Measurements from ENCODE around the gene FTO.

Gene FTO

DNA sequence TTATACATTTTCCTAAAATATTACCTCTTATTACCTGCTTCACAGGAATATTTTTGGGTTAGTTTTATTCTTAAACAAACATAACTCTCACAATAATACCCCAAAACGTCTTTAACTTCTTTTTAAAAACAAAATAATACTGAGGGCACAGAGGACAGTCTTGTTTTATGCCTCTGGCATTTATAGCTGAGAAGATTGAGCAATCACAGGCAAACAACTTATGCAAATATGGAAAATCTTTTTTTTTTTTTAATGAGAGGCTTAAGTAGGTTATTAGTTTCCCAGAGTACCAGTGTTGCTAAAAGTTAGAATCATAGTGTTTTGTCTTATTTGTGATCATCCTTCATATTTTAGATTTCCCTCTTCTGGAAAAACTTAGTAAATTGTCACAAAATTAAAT, 195.0 kb downstream of the FTO start:
- DNase-seq (ENCODE audit: low read depth in 3 of 3): no peak

DNA sequence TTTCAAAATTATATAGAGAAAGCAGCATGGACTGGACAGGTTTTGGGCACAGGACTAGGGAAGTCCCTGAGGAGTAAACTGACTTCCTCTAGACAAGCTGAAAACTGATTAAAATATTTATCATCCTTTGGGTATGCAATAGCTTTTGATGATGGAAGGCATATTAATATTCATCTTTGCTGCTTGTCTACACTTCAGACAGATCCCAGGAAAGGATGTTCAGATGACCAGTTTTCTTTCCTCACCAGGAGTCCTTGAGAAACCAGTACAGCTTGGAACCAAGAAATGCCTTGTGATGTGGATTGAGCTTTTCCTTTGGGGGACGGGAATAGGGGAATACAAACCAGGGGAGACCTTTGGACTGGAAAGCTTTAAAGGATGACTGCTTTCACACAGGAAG, 195.5 kb downstream of the FTO start:
- no peak for DNase-seq (ENCODE audit: low read depth in 3 of 3)

DNA sequence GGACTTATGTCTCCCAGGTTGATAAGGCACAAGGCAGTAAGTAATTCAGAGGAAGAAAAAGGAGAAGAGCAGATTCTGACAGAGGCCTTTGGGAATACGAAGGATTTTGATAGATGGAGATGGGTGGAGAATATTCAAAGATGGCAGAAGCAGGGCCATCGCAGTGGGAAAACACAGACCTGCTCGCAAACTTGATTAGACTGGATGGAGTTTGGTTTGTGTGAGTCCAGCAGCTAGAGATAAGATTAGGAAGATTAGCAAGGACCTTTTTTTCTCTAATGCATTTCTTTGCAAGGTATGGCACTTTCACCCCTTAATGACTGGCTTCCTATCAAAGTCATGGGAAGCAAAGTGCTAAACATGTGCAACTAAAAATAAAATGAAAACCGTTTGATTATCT, 196.7 kb downstream of the FTO start:
- DNase-seq (ENCODE audit: low read depth in 3 of 3): no peak

DNA sequence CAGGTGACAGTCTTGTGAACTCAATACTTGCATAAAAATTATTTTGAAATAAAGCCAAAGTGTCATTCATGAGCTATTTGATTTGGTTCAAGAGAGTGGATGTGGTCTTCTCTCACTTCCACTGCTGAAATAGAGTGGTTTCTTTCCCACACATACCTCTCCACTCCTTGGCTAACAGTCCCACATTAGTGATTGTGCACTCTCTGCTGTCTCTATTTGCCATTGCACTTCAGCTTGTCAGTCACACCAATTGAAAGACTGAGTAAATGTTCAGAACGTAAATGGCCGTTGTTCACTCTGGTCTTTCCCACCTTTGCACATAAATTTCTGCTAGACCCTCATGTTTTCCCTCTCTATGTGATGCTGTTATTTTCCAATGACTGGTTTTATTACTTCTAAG, 197.5 kb downstream of the FTO start:
- DNase-seq (ENCODE audit: low read depth in 3 of 3): no peak

DNA sequence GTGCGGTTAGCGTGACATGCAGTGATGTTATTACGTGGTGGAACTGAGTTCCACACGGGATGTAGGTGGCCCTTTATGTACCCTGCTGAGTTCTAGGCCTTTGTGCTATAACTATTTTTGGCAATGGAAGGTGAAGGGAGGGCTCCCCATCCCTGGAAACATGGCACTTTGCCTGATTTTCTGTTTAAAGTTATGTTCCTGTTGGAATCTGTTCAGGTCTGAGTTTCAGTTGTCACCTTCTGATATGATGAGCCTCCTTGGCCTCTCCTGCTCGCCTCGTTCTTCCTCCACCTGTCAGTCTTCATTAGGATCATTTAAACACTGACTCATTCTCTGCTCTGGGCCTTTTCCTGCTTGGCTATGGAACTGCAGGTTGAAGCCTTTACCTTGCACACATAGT, 200.6 kb downstream of the FTO start:
- no peak for DNase-seq (ENCODE audit: low read depth in 3 of 3)

DNA sequence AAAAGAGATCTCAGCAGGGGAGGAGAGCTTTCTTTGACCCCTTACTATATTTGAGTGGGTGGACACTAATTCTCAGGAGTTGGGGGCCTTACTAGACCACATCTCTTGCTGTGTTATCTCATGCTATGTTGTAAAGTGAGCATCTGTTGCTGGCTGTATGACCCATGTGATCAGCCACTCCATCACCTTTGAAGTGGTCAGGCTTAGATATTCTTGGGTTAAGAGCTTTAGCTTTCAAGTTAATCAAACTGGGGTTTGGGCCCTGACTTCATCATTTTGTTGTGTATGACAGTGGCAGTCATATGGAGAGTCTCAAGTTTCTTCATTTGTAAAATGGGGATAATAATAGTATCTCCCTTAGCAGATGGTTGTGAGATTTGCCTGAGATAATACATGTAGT, 201.1 kb downstream of the FTO start:
- DNase-seq (ENCODE audit: low read depth in 3 of 3): no peak

DNA sequence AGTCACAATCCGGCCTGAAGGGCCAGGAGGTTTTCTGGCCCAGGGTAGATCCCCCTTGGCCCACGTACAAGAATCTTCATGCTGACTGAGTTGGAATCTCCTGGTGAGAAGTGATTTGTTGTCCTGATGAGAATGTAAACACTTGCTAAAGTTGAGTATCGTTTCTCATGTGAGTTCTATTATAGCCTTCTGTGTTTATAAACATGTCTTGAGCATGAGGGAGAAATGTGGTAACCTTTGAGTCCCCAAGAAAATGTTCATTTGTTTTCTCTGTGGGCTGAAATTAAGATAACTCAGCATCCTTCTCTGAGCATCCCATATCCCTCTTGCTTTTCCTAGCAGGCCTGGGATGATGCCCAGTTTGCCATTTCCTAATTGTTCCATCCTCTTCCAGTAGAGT, 204.8 kb downstream of the FTO start:
- DNase-seq (ENCODE audit: low read depth in 3 of 3): no peak

DNA sequence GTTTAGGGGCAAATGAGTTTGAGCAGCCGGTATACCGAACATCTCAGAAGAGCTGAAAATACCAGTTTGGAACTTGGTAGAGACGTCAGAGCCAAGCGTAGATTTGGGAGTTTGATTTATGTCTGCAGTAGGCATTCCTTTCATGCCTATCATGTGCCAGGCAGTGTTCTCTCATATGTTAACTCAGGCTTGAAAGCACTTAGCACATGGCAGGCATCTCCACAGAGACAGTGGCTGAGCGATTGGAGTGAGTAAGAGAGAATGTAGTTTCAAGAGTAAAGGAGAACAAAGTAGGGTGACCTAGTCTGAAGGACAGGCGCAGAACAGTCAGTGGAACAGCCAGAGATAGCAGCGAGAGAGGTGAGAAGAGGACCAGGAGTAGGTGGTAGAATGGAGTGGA, 207.0 kb downstream of the FTO start:
- no peak for DNase-seq (ENCODE audit: low read depth in 3 of 3)

DNA sequence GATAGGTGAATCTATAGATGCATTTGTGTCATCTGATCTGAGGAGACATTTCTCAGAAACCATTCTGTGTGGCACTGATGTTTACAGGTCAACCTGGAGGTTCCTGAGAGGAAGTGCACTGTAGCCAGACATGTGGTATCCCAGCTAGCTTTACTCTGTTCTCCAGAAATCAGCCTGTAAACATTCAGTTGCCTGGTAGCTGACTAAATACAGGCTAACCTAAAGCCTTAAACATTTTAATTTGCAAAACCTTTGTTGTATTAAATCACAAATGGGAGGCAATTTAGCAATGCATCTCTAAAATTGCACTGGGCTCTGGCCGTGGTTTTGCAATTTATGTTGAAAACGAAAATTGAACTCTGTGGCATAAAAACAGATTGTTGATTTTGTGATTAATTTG, 207.6 kb downstream of the FTO start:
- DNase-seq (ENCODE audit: low read depth in 3 of 3): no peak

DNA sequence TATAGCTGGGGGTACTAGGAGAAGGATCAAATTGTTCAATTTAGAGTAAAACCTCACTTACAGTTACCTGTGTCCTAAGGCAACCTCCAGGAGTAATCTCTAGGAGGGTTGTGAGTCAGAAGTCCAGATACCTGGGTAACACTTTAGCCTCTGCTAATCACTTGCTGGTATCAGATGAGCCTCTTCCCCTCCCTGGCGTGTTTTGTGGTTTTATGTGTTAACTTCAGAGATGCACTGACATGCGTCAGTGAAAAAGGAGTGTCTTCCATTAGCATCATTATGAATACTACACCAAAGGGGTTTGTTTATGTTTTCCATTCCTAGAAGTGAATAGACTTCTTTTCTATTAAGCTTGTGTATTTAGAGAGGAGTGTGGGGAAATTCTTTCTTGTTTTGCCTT, 208.2 kb downstream of the FTO start:
- DNase-seq (ENCODE audit: low read depth in 3 of 3): no peak

DNA sequence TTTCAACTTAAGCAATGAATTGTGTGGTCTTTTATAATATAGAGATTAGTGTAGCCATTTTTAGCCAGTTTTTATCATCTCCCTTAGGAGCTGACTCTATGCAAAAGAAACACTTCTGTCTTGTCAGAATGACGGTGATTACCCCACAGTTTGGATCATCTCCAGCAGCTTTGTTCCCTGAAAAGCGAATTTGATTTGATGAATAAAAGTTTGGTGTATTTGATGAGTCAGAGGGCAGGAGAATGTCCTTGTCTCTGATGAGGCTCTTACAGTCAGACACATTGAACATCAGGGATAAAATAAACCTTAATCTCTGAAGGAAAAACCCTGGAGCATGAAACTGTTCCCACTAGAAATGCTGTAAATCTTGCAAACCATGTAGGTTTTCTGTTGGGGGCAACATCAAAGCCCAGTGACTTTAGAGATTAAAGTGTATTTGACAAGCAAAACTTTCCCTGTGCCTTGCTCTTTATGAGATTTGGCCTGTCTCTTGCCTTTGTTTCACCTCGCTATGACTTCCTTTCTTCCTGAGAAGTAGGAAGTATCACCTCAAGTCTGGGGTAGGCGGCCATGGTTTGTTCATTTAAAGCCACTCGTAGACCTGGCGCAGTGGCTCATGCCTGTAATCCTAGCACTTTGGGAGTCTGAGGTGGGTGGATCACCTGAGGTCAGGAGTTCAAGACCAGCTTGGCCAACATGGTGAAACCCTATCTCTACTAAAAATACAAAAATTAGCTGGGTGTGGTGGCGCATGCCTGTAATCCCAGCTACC, 209.3 kb downstream of the FTO start:
- no peak for DNase-seq (ENCODE audit: low read depth in 3 of 3)

DNA sequence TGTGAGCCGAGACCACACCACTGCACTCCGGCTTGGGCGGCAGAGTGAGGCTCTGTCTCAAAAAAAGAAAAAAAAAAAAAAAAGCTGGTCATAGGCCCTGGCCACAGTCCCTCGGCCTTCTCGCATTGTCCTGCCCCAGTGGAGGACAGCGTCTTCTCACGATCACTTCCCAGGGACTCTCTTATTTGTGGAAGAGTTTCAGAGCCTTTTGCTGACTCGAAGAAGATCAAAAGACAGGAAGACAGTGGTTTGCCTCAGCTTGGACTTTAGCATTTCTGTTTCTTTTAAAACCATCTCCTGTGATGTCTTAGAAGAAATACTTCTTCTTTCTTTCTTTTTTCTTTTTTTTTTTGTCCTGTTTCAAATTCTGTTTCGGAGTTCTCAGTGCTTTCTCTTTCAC, 210.0 kb downstream of the FTO start:
- DNase-seq (ENCODE audit: low read depth in 3 of 3): no peak

DNA sequence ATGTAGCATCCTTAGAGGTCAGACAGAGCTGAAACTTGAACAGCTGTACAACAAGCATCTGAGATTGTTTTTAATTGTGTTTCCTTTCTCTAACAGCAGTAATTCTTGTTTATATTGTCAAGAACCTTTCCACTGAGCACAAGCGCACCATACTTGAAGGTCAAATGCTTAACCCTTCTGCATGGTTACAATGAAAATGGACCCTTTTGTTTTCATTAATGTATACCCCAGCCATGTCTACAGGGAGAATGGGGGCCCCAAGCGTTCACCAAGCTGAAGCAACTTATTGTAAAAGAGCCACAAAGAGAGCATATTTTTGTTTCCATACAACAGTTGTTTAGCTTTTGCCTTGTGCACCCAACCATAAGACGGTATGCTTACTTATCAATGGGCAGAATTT, 210.8 kb downstream of the FTO start:
- no peak for DNase-seq (ENCODE audit: low read depth in 3 of 3)

DNA sequence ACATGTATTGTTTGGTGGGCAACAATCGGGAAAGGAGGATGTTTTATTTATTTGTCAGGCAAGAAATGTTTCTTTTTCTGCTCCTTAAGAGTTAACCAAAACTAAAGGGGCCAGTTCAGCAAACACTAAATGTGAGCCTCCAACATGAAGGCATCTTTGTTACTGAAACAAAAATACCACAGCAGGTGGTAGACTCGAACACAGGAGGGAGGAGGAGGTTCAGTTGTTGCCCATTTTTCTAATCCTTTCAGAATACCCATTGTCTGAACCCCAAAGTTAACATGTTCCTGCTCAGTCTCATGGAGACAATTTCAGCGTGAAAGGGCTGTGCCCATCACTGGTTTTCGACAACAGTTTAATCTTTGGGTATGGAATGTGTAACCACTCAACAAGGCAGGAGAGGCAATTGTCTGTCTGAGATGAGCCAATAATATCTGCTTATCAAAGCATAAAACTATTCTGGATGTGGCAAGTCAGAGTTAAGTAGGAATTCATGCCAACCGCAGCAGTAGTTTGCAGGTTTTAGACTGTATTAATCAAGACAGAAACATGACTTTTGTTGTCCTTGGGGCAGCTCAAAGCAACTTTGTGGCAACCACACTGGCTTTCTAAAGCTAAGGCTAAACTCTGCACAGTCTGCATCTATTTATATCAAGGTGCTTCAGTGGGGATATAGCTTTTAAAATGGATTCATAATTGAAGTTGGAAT, 211.7 kb downstream of the FTO start:
- no peak for DNase-seq (ENCODE audit: low read depth in 3 of 3)

DNA sequence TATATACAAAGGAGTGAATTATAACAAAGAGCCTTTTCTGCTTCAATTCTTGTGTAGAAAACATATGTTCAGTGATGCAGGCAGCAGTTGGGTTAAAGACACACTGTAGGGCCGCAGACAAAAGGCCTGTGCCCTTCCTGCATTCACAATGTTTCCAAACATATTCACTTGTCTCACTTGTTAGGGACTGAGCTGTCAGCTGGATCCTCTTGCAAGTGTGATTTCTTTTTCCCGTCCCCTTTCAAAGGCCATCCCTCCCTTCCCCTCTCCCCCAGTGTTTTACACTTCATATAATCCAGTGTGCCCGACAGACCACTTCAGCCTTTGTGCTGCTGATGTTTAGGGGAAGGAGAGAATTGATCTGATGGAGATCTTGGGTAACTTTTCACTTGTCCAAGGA, 217.0 kb downstream of the FTO start:
- no peak for DNase-seq (ENCODE audit: low read depth in 3 of 3)

DNA sequence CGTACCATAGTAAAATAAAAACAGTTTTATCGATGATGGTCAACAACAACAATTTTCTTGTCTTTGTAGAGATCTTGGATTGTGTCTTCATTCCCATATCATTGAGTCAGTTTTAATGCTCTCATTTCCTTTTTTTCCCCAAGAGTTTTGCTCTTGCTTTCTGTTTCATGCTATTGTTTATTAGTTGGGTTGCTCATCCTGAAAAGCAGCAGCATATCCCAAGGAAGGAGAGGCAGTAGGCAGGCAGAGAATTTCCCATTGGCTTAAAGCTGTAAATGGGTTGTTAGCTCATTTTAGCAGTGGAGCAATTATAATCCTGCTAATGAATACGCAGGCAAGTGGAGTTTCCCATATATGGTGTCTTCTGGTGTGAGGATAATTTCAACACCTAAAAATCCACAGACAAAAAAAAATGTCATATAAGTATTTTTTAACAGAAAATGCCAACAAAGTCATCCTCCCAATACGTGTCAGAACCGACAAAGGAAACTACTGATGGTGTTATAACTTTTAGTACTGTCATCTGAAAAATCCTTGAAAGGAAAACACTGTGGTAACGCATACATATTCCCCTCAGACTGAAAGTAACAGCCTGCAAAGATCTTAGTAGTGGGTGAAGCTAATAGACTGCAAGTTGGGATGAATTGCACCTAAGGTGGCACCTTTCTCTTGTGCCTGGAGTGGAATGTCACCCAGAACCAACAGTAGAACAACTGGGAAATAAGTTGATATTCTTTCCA, 218.3 kb downstream of the FTO start:
- no peak for DNase-seq (ENCODE audit: low read depth in 3 of 3)

DNA sequence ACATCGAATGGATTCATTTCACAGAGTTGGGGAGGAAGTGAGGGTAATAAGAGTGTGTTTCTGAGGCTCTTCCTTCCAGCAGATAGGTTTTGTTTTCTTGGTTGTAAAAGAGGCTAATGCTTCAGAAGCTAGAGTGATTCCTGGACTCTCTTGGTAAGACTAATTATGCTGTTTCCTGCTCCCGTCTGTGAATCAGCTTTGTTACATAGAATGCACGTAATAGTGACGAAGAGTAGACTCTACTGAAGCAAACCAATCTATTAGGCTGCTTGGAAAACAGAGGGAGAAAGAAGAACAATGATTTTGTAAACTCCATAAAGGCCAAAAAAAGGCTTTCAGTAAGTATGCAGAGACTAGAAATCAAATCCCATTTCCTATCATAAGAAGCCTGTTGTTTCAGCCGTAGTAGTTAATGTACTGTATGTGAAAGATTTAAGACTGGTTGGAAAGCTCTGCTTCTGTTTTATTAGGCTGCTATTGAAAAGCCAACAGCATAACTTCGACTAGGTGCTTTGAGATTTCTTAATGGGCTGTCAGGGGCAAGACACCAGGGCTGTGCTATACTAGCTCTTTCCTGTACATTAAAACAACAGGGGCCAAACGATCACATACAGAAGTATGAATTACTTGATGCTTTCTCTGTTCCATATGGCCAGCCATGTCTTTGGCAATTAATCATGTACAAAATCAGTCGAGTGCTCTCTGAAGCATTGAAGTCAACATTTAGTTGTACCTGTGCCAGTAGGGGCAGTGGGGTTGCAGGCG, 219.0 kb downstream of the FTO start:
- DNase-seq (ENCODE audit: low read depth in 3 of 3): no peak

DNA sequence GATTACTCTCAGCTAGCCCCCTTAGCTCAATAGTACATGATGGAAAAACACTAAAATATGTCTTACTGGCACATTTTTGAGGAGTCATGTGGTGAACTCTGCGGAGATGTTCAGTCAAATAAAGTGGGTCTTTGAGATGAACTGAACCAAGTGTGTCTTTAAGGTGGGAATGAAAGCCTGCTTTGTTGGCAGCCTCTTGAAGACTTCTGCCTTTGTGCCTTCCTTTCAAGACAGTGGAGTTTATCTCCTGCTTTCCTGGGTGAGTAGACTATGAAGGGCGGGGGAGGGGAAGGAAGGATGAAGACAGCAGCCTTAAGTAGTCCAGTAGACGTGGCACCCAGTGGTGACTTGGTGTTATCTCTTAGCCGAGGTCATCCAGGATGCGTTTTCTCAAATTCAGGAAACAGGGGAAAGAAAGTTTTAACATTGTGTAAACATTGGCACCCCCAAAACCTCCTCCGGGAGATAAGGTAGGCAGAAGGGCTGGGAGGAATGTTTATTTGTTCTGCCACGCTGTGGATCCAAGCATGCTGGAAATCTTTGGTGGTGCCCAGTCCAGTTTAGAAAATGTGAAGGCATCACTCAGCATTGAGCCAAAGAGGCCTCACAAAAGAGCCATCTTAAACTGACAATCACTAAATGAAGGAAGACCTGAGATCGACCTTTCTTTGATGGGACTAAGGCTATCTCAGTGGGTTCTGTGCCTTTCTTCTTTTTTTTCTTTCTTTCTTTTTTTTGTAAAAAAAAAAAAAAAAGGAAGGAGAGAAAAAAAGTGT, 220.6 kb downstream of the FTO start:
- DNase-seq (ENCODE audit: low read depth in 3 of 3): no peak

DNA sequence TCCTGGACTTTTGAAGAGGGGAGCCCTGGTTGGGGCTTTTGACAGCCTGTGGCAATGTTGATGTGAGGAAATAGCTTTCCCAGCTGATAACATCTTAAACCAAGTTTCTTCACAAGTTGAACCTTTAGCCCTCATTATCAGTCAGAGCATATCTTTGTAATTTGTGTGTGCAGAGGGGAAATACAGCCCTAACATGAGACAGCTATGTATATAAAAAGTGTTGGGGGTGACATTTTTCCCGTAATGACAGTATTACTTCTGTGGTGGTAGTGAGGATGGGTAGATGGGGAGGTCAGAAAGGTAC, 221.1 kb downstream of the FTO start:
- DNase-seq (ENCODE audit: low read depth in 3 of 3): no peak

DNA sequence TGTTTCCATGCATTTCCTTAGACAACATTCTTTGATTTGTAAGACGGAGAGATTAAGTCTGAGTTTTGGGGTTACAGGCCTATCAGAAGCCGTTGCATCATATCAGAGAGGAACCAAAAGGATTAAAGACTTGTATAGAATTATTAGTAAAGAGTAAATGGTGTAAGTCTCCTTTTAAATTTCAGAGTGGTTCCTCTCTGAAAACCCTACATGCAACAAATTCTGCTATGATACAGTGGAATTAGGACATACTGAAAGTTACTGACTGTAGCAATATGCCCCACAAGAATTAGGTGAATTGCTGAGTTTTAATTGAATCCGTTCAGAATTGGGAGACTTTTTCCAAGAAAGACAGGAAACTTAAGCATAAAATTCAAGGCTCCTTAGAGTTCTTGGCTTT, 221.6 kb downstream of the FTO start:
- no peak for DNase-seq (ENCODE audit: low read depth in 3 of 3)

DNA sequence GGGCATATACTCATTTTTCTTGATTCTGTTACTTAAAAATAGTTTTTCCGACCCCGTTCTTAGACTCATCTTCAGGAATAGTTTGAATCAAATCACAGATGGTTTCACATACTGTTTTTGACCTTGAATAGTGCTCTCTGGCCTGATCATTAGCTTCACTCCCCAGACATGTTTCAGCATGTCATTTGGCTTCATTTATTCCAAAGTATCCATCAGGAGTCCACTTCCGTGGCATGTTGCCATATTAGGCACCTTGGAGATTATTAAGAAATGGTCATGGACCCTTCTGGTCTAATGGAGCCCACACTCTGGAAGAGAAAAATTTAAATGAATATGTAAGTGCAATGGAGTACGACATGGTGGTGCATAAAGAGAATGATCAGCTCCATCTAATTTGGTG, 222.3 kb downstream of the FTO start:
- no peak for DNase-seq (ENCODE audit: low read depth in 3 of 3)

DNA sequence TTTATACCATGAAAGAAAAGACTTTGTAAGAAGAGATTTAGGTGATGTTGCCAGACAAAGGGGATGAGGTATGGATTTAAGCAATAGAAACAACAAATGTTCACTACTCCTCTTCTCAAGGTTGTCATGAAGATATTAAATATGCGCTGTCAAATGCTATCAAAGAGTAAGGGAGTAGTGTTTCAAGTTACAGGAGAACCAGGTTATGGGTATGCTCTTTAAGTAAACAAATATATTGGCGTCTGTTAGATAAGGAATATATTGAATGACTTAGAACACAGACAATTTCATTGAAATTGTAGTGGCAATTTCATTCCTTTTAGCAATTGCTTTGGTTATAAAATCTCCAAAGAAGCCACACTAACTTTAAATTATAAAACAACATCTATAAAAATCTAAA, 229.0 kb downstream of the FTO start:
- DNase-seq (ENCODE audit: low read depth in 3 of 3): no peak
